ENCODE data around the gene PCED1B. TPM values are rescaled to one million over a fixed set of nuclear protein-coding genes. Genes with fewer than 3 reads are reported as not detected.

Gene PCED1B
- total and polyA plus RNA-seq, 8 donors, result 0.60 to 8.1 (median 1.3) TPM

- TF ChIP-seq CTCF (IDR thresholded peaks at IDR 0.05), result no peak
- H3K27me3 ChIP-seq, result no peaks in the 10 kb centered on the region
- H3K9me3 ChIP-seq, result peaks cover 0 to 6% of the 10 kb centered on the region in 2 donors
- ATAC-seq, result no peak
- no peak for DNase-seq
- H3K4me1 ChIP-seq, result no peaks in the 10 kb centered on the region
- intact Hi-C loops (cut with DNase I), result no loop called here
- no peaks in the 10 kb centered on the region for H3K36me3 ChIP-seq
- no peak overlapping the region for H3K4me3 ChIP-seq
- H3K27ac ChIP-seq, result no peak overlapping the region
These were observed 172.5 kb downstream of the PCED1B start for GRCh38 chr12:47251919-47252318.

GRCh38 chr12:47264951-47265350 lies 185.5 kb downstream of the PCED1B start:
- intact Hi-C loops (cut with DNase I), result no loop called here
- Histone ChIP-seq H3K27ac (no peak overlapping the region), H3K36me3 (no peaks in the 10 kb centered on the region), H3K9me3 (no peaks in the 10 kb centered on the region), H3K4me1 (no peaks in the 10 kb centered on the region), H3K27me3 (no peaks in the 10 kb centered on the region), H3K4me3 (no peak overlapping the region)
- TF ChIP-seq CTCF (IDR thresholded peaks at IDR 0.05), result no peak
- ATAC-seq (no peak), DNase-seq (no peak)

- DNase-seq (no peak), ATAC-seq (no peak)
- H3K27me3 ChIP-seq, result no peaks in the 10 kb centered on the region
- no peak overlapping the region for H3K27ac ChIP-seq
- H3K9me3 ChIP-seq, result no peaks in the 10 kb centered on the region
- intact Hi-C loops (cut with DNase I), result no loop called here
- no peaks in the 10 kb centered on the region for H3K36me3 ChIP-seq
- no peak overlapping the region for H3K4me3 ChIP-seq
- TF ChIP-seq CTCF (IDR thresholded peaks at IDR 0.05), result no peak
- H3K4me1 ChIP-seq, result no peaks in the 10 kb centered on the region
These were observed 186.0 kb downstream of the PCED1B start for GRCh38 chr12:47265391-47265790.

- no peaks in the 10 kb centered on the region for H3K27me3 ChIP-seq
- no peaks in the 10 kb centered on the region for H3K9me3 ChIP-seq
- ATAC-seq (no peak), DNase-seq (no peak)
- TF ChIP-seq CTCF (IDR thresholded peaks at IDR 0.05), result no peak
- H3K27ac ChIP-seq, result no peak overlapping the region
- intact Hi-C loops (cut with DNase I), result no loop called here
- no peaks in the 10 kb centered on the region for H3K36me3 ChIP-seq
- H3K4me1 ChIP-seq, result no peaks in the 10 kb centered on the region
- no peak overlapping the region for H3K4me3 ChIP-seq
These were observed 188.2 kb downstream of the PCED1B start for GRCh38 chr12:47267571-47267970.

- H3K9me3 ChIP-seq, result no peaks in the 10 kb centered on the region
- H3K4me1 ChIP-seq, result no peaks in the 10 kb centered on the region
- H3K4me3 ChIP-seq, result no peak overlapping the region
- H3K36me3 ChIP-seq, result no peaks in the 10 kb centered on the region
- DNase-seq (no peak), ATAC-seq (no peak)
- intact Hi-C loops (cut with DNase I), result no loop called here
- no peaks in the 10 kb centered on the region for H3K27me3 ChIP-seq
- H3K27ac ChIP-seq, result no peak overlapping the region
- no peak for TF ChIP-seq CTCF (IDR thresholded peaks at IDR 0.05)
These were observed 189.4 kb downstream of the PCED1B start for GRCh38 chr12:47268501-47269454.
